Measurements from ENCODE around the gene PLCL1.
A peak's percentile ranks its signal among the peaks of the same experiment; 100 is the strongest.

The PLCL1 gene

DNA sequence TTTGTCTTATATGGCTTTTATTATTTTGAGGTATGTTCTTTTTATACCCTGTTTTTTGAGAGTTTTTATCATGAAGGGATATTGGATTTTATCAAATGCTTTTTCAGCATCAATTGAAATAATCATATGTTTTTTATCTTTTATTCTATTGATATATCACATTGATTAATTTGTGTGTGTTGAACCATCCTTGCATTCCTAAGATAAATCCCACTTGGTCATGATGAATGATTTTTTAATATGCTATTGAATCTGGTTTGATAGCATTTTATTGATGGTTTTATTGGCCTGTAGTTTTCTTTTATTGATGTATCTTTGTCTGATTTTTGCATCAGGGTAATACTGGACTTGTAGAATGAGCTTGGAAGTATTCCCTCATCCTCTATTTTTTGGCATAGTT is 160.3 kb downstream of the PLCL1 start:
- DNase-seq, result no peak

DNA sequence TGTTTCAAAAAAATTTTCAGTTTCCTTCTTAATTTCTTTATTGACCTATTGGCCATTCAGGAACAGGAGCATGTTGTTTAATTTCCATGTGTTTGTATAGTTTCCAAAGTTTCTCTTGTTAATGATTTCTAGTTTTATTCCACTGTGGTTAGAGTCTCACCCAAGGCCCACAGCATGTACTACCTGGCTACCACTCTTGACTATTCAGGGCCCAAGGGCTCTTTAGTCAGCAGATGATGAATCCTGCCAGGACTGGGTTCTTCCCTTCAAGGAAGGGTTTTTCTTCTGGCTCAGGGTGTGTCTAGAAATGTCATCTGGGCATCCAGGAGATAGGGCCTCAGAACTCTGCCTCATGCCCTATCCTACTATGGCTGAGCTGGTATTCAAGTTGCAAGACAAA is 161.4 kb downstream of the PLCL1 start:
- DNase-seq, result no peak

DNA sequence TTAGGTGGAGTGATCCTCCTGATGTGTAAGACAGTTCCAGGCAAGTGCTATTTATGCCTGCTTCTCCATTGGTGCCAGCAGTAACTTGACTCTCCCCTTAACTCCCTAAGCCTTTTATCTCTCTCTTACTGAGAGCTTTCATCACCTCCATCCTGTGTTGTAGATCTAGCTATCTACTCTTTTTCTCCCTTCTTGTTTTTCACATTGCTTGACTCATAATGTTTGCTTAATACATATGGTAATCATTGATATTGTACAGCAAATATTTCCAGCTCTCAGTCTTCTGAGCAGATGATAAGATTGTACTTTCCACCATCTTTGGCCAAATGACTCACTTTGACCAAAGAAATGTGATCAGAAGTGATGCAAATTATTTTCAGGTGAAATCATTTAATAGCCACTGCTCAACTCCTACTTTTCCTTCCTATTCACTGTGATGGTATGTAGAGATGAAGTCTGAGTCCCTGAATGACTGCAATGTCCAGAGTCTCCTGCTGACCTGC is 165.0 kb downstream of the PLCL1 start:
- peak; percentile 75 for DNase-seq

DNA sequence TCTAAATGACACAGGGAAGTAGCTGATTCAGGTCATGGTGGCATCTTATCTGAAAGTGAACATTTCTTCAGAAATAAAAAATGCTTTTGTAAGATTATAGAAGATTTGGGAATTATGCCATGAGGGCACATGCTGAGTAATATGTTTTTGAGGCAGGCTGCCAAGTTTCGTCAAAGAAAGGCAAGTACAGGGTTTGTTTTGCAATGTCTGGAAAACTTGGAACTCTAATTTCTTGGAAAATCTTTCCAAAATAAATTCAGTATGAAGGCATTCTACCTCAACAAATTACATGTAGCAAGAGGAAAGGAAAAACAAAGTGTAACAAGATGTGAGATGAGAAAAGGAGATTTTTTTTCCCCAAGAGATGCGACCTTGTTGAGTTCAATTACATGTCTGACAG is 167.7 kb downstream of the PLCL1 start:
- DNase-seq, result peak; percentile 74

DNA sequence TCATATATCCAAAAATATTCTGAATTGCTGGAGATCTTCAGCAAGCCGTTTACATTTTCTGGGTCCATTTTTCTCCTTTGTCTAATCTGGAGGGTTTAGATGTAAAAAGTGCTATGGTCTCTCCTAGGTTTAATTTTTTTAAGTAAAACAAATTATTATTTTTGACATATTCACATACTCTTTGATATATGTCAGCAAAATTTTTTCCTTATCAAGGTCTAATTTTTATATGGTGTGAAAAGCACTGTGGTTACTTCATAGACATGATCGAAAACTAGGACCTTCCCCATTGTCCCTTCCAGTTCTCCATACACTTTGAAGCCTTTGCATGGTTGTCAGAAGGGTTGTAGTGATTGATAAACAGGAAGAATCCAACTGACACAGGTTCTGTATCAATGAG is 168.2 kb downstream of the PLCL1 start:
- no peak for DNase-seq

DNA sequence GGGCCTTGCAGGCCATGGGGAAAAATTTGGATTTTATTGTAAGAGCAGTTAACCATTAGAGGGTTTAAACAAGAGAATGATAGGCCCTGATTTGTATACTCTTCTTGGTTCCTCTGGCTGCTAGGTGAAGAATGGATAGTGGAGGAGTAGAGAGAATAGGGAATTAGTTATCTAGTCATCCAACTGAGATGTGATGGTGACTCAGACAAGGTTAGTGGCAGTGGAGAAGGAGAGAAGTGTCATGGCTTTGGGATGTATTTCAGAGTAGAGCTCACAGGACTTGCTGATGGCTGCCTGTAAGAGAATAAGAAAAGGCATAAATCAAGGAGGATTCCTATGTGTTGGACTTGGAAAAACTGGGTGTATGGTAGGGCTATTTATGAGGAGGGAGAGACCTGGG is 169.4 kb downstream of the PLCL1 start:
- DNase-seq, result peak; percentile 6

DNA sequence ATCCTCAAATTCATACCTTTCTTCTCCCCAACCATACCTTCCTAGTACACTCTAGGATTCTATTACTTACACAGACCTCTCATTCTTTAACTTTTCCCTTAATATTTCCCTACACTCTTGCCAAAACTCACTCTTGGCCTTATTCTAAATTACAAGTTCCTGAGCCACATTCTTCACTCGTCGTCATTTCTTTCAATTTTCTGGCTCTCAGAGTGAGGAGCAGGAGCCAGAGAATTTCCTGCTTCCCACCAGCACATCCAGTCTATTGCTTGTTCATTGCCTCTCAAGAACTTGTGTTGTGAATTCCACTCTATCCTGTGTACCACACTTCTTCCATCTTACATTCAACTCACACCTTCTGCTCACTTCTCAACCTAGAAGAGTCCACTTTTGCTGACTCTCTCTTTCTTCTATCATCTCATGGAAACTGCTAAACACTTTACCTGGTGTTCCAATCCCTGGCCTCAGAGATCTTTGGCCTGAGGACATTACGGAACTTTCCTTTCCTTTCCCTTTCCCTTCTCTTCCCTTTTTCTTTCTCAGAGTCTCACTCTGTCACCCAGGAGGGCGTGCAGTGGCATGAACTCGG is 171.6 kb downstream of the PLCL1 start:
- DNase-seq, result no peak

DNA sequence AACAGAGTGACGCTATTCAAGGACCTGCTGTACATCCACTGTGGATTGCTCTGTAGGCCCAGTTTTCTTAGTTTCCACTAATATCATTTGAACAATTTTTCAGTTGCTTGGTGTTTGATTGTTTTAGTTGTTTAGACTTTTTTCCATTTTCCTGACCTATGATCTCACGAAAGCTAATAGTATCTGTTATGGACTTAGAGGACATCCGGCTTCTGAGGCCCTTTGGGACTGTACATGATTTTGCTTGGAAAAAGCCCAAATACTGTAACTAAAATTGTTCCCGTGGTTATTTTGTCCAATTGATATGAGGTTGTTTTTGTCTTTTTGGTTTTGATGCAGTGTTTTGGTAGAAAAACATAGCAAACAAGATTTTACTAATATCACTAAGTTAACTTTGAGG is 174.6 kb downstream of the PLCL1 start:
- no peak for DNase-seq

DNA sequence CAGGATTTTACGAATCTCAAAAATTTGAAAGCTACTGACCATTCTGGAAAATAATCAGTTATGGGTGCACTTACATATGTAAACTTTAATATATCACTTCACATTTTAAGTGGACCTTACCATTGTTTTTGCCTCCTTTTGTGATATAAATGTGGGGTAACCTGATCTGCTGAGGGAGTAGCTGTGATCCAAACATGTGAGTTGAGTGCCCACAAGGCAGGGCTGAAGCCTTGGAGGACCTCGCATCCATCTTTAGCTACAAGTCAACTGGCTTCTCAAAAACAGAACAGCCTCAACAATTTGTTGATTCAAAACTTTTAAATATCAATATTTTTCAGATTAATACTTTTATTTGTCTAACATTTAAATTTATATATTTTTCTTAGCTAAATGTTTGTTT is 178.2 kb downstream of the PLCL1 start:
- DNase-seq, result no peak

DNA sequence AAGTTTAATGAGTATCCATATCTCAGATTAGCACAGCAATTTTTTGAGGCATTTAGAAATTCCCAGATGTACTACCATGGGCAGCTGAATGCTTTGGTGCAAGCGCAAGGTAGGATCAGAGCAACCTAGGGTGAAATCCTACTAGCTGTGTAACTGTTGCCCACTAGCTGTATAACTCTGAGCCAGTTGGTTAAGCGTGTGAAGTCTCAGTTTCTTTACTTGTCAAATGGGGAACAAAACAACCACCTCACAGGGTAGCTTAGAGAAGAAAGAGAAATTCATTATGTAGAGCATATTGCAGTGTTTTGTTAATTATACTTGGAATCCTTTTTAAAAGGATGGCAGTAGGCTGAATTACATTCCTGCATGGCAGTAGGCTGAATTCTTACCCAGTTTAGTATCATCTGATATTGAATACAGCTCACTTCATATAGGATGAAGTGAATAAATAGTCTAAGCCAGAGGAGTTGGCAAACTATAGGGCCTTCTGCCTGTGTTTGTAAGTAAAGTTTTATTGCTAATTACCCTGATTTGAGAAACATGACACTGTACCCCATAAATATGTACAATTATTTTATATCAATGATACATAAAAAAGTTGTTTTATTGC is 180.7 kb downstream of the PLCL1 start:
- DNase-seq, result no peak

DNA sequence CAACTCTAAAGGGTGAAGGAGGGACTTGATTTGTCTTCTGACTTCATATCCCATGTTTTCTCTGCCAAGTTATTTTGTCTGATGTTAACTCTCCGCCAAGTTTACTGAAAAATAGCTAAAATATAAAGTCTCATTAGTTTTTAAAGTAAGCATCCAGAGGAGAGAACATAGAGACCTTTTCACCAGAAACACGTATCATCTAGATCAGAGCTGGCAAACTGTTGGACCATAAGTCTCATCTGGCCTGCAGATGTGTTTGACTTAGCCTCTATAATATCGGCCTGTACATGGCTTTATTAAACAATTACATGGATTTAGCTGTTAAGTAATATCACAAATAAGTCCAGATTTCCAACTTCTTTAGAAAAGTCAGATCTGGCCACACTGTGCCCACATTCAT is 182.6 kb downstream of the PLCL1 start:
- no peak for DNase-seq

DNA sequence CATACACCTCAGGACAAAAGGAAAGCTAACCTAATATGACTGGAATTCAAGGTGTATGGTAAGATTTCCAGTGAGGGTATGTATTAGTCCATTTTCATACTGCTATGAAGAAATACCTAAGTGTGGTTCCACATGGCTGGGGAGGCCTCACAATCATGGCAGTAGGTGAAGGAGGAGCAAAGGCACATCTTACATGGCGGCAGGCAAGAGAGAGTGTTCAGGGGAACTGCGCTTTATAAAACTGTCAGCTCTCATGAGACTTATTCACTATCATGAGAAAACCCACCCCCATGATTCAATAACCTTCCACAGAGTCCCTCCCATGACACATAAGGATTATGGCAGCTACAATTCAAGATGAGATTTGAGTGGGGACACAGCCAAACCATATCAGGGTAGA is 186.0 kb downstream of the PLCL1 start:
- no peak for DNase-seq

DNA sequence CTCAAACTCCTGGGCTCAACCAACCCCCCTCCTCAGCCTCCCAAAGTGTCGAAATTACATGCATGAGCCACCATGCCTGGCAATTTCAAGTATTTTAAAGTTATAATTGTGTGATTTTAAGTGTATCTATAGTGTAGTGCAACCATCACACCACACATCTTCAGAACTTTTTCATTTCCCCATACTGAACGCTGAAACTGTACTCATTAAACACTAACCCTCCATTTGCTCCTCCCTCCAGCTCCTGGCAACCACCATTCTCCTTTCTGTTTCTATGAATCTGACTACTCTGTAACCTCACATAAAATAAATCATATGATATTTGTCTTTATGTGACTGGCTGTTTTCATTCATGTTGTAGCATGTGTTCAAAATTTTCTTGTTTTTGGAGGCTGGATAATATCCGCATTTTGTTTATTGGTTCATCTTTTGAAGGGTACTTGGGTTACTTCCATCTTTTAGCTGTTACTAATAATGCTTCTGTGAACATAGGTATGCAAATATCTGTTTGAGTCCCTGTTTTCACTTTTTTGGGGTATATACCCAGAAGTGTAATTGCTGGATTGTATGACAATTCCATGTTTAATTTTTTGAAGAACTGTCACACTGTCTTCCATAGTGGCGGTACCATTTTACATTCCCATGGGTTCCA is 188.2 kb downstream of the PLCL1 start:
- DNase-seq, result no peak

DNA sequence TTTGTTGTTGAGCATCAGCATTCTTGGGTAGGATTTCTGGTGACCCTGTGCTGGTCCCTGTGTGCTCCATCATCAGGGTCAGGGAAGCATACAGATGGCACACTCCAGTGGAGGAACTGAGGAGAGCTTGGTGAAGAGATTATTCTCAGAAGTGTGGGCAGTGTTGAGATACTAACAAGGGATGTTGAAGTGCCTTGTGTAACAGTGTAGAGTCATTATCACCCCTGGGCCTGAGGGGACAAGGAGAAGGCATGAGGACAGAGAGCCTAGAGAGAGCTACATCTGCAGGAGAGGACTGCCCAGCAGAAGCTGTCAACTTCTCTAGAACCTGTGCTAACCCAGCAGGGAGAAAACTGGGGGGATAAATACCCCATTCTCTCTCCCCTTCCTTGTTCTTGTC is 189.0 kb downstream of the PLCL1 start:
- DNase-seq, result no peak

DNA sequence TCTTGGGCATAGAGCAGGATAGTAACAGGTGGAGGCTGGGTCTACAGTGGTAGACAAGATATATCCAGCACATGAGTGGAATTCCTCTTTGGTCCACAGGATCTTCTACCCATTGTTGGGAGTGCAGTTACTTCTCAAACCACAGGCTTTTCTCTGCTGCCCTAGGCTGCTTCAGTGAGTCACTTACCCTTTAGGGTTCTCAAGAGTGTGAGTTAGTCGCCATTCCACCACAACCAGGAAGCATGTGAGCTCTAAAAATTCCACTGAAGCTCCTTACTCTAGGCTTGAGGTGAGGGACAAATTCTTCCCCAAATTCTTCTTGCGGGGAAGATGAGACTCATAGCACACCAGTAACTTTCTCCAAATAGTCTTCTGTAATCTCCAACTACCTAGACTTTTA is 189.4 kb downstream of the PLCL1 start:
- peak; percentile 64 for DNase-seq

DNA sequence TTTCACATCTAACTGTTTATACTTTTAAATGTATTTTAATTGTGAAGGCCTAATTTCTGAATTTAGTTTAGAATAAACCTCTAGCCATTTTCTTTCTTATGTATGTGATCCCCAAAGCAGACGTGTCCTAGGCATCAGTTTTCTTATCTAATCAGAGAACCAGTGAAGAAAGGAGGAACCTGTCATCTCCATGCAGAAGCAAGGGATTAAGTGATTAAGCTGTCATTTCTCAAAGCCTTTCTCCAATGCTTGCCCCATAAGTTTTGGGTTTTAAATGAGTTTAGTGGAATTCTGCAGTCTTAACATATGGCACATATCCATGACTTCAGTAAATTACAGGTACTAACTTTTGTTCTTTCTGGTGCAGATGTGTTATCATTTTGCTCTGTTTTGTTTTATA is 190.4 kb downstream of the PLCL1 start:
- no peak for DNase-seq

DNA sequence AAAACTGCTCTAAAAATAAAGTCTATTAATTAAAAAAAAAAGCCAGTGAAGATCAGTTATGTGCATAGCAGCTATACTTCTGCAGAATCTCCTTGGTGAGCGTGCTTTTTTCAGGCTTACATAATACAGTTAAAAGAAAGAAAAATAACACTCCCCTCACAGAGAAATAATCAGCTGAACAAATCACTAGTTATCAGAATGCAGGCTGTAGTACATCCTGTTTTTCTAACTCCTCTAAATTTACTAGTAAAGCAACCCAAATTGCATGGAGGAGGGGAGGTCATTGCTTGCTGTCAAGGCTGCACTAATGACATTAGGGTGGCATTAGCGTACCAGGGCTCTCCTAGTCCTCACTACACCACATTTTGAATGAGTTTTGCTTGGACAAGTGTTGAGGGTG is 192.2 kb downstream of the PLCL1 start:
- DNase-seq, result no peak

DNA sequence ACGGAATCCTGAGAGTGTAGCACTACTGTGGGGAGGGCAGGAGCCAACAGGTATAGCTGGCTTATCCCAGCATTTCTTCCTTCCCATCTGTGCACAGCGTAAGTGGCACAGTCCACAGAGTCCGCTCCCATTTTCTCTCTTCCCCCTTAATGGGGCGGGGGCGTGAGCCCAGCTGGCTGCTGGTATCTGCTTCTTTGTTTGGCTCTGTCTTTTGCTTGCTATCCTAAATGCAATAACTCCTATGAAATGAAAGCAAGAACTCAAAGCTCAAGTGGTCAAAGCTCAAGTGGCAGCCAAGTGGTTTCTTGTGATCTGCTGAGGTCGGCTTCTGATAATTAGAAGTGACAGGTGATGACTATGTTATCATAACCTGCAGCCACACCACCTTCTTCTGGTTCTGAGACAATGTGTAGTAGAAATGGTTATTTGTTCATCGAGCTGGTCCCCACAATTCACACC is 192.7 kb downstream of the PLCL1 start:
- no peak for DNase-seq

DNA sequence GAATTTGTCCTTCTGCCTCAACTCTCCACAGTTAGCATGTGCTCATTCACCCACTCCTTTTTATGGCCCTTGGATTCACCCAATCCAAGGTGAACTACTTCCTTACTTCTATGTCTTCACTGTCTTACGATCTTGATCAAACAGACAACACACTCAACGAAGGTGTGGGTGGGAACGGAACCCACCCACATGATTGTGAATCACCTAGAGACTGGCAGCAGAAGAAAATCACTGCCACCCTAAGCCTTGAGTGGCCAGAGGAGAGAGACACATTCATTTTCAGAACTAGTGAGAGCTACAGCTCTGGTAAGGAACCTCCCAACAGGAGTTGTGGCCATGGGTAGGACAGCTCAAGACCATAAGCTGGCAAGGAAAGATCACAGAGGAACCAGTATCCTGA is 194.3 kb downstream of the PLCL1 start:
- DNase-seq, result no peak

DNA sequence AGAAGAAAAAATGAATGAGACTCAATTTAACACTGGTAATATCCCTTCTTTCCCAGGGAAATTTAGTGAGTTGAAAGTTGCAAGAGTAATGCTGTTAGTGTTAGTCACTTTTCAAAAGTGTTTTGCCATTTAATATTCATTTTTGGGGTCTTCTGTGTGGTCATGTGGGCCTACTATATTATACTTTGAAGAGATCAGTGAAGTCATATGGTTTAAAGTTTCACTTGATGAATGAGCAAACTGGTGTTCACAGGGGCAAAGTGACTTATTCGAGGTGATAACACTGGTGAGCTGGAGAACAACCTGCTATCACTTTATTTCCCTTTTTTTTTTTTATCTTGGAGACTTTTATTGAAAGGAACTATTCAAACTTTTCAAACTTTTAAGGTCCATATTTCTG is 196.0 kb downstream of the PLCL1 start:
- no peak for DNase-seq

DNA sequence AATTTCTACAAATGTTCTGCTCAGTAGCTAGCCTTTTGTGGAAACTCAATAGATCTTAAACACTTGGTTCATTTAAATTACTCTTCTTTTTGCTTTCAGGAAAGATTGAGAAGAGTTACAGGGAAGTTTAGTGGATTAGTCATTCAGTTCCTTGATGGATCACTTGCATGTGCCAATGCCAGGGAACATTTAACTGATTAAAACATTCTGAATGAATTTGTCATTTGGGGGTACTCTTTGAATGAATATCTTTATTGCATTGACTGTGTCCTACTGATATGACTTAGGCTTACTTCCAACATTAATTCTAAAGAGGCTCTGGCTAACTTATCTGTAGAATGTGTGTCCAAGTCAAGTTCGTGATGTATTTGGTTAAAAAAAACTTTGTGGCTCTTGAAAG is 199.8 kb downstream of the PLCL1 start:
- DNase-seq, result peak; percentile 23

DNA sequence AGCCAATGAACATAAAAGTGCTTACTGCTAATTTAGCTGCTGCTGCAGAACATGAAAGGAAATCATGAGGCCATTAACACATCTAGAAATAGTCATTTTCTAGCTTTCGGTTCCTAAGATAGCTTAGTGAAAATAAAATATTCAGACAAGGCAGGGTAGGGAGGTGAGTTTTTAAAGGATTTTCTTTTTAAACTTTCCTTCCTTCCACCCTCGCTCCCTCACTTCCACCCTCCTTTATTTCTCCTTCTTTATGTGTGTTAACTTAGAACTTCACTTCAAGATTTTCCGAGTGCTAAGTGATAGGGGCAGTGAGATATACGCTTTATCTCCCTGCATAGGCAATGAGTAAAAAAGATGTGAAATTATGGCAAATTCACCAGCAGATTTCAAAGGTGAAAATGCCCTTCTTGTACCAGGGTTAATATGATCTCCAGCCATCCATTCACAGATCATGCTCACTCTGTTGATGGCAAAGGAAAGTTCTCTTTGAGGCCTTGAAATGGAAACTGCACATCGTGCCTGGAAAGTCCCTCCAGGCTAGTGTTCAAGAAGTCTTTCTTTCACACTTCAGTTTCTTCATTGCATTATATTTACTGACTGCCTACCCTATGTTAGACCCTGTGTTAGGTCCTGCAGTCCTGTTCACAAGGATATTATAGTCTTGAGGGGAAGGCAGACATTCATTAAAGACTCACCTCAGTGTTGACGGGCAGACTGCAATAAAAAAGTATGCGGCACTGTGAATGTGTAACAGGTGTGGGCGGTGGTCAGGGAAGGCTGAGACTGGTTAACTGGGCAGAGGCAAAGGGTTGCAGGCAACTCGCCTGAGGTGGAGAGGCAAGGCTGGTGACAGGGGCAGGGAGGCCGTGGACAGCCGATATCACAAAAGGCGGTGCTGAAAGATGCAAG is 200.8 kb downstream of the PLCL1 start:
- DNase-seq, result no peak

DNA sequence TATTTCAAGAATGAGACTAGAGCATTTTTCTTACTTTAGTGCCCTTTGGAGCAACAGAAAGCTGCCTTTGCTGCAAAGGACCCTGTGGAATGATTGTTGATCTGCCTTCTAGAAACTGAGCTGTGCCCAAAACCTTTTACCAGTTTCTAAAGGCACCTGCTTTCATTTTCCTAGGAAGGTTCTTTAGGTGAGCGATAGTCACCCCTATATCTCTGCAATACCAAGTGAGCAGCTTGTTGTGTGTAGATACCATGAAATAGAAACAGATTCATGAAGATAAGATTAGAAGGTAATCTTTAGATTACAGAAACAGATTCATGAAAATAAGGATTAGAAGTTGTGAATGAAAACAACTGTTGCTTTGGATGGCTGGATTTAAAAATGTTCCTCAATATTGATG is 202.3 kb downstream of the PLCL1 start:
- DNase-seq, result no peak

DNA sequence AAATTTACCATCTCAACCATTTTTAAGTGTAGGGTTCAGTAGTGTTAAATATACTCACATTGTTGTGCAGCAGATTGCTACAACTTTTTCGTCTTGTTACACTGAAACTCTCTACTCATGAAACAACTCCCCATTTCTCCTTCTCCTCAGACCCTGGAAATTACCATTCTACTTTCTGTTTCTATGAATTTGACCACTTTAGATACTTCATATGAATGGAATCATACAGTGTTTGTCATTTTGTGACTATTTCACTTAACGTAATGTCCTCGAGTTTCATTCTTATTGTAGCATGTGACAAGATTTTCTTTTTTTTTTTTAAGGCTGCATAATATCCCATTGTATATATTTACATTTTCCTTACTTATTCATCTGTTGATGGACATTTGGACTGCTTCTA is 203.8 kb downstream of the PLCL1 start:
- DNase-seq, result no peak
